ENCODE measurements around the gene ACTN4. TPM values are rescaled to one million over a fixed set of nuclear protein-coding genes. Genes with fewer than 3 reads are reported as not detected.

Gene ACTN4
- total RNA-seq, 2 experiments from 2014 or later = 160 to 171 TPM

GRCh38 chr19:38731654-38732301 is 84.3 kb downstream of the ACTN4 start:
- Mint-ChIP-seq H3K9me3 (no peaks in the 10 kb centered on the region), H3K4me1 (peaks cover 23% of the 10 kb centered on the region), H3K27ac (no peak overlapping the region), H3K27me3 (peaks cover 4% of the 10 kb centered on the region), H3K36me3 (peaks cover 4% of the 10 kb centered on the region), H3K4me3 (peak overlapping the region; percentile 15)
- DNase-seq = no peak

GRCh38 chr19:38733241-38733492 is 85.7 kb downstream of the ACTN4 start:
- H3K9me3 Mint-ChIP-seq = no peaks in the 10 kb centered on the region
- H3K4me3 Mint-ChIP-seq = no peak overlapping the region
- DNase-seq = no peak
- peaks cover 9% of the 10 kb centered on the region for H3K27me3 Mint-ChIP-seq
- peaks cover 4% of the 10 kb centered on the region for H3K36me3 Mint-ChIP-seq
- peaks cover 27% of the 10 kb centered on the region for H3K4me1 Mint-ChIP-seq
- H3K27ac Mint-ChIP-seq = no peak overlapping the region

GRCh38 chr19:38733493-38734175 is 86.2 kb downstream of the ACTN4 start:
- Mint-ChIP-seq H3K4me1 (peaks cover 27% of the 10 kb centered on the region), H3K9me3 (no peaks in the 10 kb centered on the region), H3K27ac (peak overlapping the region; percentile 54), H3K27me3 (peaks cover 9% of the 10 kb centered on the region), H3K4me3 (no peak overlapping the region), H3K36me3 (peaks cover 4% of the 10 kb centered on the region)
- no peak for DNase-seq

GRCh38 chr19:38734176-38734425 is 86.7 kb downstream of the ACTN4 start:
- Mint-ChIP-seq H3K4me1 (peaks cover 29% of the 10 kb centered on the region), H3K36me3 (peaks cover 6% of the 10 kb centered on the region), H3K4me3 (no peak overlapping the region), H3K9me3 (no peaks in the 10 kb centered on the region), H3K27ac (peak overlapping the region; percentile 54), H3K27me3 (peaks cover 9% of the 10 kb centered on the region)
- DNase-seq = no peak

GRCh38 chr19:38734426-38735256 is 87.2 kb downstream of the ACTN4 start:
- Mint-ChIP-seq H3K27me3 (peaks cover 9% of the 10 kb centered on the region), H3K36me3 (peaks cover 4% of the 10 kb centered on the region), H3K27ac (peak overlapping the region; percentile 54), H3K4me3 (peak overlapping the region; percentile 68), H3K9me3 (no peaks in the 10 kb centered on the region), H3K4me1 (peaks cover 30% of the 10 kb centered on the region)
- DNase-seq = peak; percentile 38

- peak; percentile 48 for DNase-seq
- peaks cover 4% of the 10 kb centered on the region for H3K36me3 Mint-ChIP-seq
- peak overlapping the region; percentile 68 for H3K4me3 Mint-ChIP-seq
- H3K27ac Mint-ChIP-seq = peak overlapping the region; percentile 44
- no peaks in the 10 kb centered on the region for H3K9me3 Mint-ChIP-seq
- peaks cover 28% of the 10 kb centered on the region for H3K4me1 Mint-ChIP-seq
- H3K27me3 Mint-ChIP-seq = peaks cover 9% of the 10 kb centered on the region
Observed at GRCh38 chr19:38735257-38735686, 87.8 kb downstream of the ACTN4 start.

GRCh38 chr19:38736036-38736412 is 88.6 kb downstream of the ACTN4 start:
- DNase-seq = peak; percentile 78
- Mint-ChIP-seq H3K36me3 (peaks cover 4% of the 10 kb centered on the region), H3K27me3 (peaks cover 9% of the 10 kb centered on the region), H3K4me3 (peak overlapping the region; percentile 62), H3K4me1 (peaks cover 28% of the 10 kb centered on the region), H3K27ac (no peak overlapping the region), H3K9me3 (no peaks in the 10 kb centered on the region)

- H3K36me3 Mint-ChIP-seq = peaks cover 4% of the 10 kb centered on the region
- no peaks in the 10 kb centered on the region for H3K9me3 Mint-ChIP-seq
- peak overlapping the region; percentile 73 for H3K4me3 Mint-ChIP-seq
- H3K4me1 Mint-ChIP-seq = peaks cover 28% of the 10 kb centered on the region
- peaks cover 9% of the 10 kb centered on the region for H3K27me3 Mint-ChIP-seq
- no peak overlapping the region for H3K27ac Mint-ChIP-seq
- DNase-seq = peak; percentile 75
Observed at GRCh38 chr19:38736413-38737280, 89.2 kb downstream of the ACTN4 start.

- peak overlapping the region; percentile 9 for H3K27ac Mint-ChIP-seq
- peak overlapping the region; percentile 69 for H3K4me3 Mint-ChIP-seq
- peaks cover 9% of the 10 kb centered on the region for H3K27me3 Mint-ChIP-seq
- H3K36me3 Mint-ChIP-seq = peaks cover 4% of the 10 kb centered on the region
- peaks cover 28% of the 10 kb centered on the region for H3K4me1 Mint-ChIP-seq
- no peaks in the 10 kb centered on the region for H3K9me3 Mint-ChIP-seq
- DNase-seq = no peak
Observed at GRCh38 chr19:38737281-38737865, 89.9 kb downstream of the ACTN4 start.

- H3K9me3 Mint-ChIP-seq = no peaks in the 10 kb centered on the region
- H3K4me3 Mint-ChIP-seq = peak overlapping the region; percentile 69
- peak overlapping the region; percentile 9 for H3K27ac Mint-ChIP-seq
- peaks cover 2% of the 10 kb centered on the region for H3K36me3 Mint-ChIP-seq
- H3K4me1 Mint-ChIP-seq = peaks cover 28% of the 10 kb centered on the region
- no peak for DNase-seq
- peaks cover 9% of the 10 kb centered on the region for H3K27me3 Mint-ChIP-seq
Observed at GRCh38 chr19:38737921-38738737, 90.7 kb downstream of the ACTN4 start.

GRCh38 chr19:38739440-38740256 is 92.2 kb downstream of the ACTN4 start:
- Mint-ChIP-seq H3K4me3 (no peak overlapping the region), H3K4me1 (peaks cover 16% of the 10 kb centered on the region), H3K36me3 (peaks cover 2% of the 10 kb centered on the region)

GRCh38 chr19:38740257-38740592 is 92.8 kb downstream of the ACTN4 start:
- Mint-ChIP-seq H3K36me3 (peaks cover 2% of the 10 kb centered on the region), H3K9me3 (no peaks in the 10 kb centered on the region), H3K27me3 (peaks cover 9% of the 10 kb centered on the region), H3K4me1 (peaks cover 14% of the 10 kb centered on the region), H3K27ac (no peak overlapping the region), H3K4me3 (no peak overlapping the region)
- no peak for DNase-seq

More at GRCh38 chr19:38739440-38740256, 92.2 kb downstream of the ACTN4 start:
- no peak overlapping the region for H3K27ac Mint-ChIP-seq
- peaks cover 9% of the 10 kb centered on the region for H3K27me3 Mint-ChIP-seq
- no peaks in the 10 kb centered on the region for H3K9me3 Mint-ChIP-seq
- DNase-seq = no peak

GRCh38 chr19:38740932-38741331 is 93.5 kb downstream of the ACTN4 start:
- H3K36me3 Mint-ChIP-seq = peaks cover 2% of the 10 kb centered on the region
- H3K27ac Mint-ChIP-seq = no peak overlapping the region
- no peak for DNase-seq
- peaks cover 9% of the 10 kb centered on the region for H3K27me3 Mint-ChIP-seq
- peaks cover 14% of the 10 kb centered on the region for H3K4me1 Mint-ChIP-seq
- no peaks in the 10 kb centered on the region for H3K9me3 Mint-ChIP-seq
- H3K4me3 Mint-ChIP-seq = no peak overlapping the region
